WTC11 (cell line): ENCODE measurements around the gene EBLN2. TPM values are rescaled to one million over a fixed set of nuclear protein-coding genes. Genes with fewer than 3 reads are reported as not detected.

Source experiments
- total RNA-seq: library from RNA; stranded (reverse); gene quantifications from 3 replicates; pipeline ENCODE4 v1.2.3, GENCODE V29; 2021

The EBLN2 gene
- total RNA-seq, 1 experiment from 2014 or later: 4.3 TPM

Other genes with a start within 250 kb of the EBLN2 start
- 24.5 to 29.1 TPM (median 27.2 TPM) in 3 replicates for gene SHQ1, start 213.2 kb upstream of the EBLN2 start, total RNA-seq
- gene GXYLT2, start 173.6 kb upstream of the EBLN2 start, total RNA-seq: 5.3 to 6.5 TPM (median 6.2 TPM) in 3 replicates
- gene PPP4R2, start 64.8 kb upstream of the EBLN2 start, total RNA-seq: 70.3 to 80.4 TPM (median 78.1 TPM) in 3 replicates